Effector memory CD8-positive, alpha-beta T cell (primary cell): ENCODE results near the gene KRTAP24-1.

ENCODE experiments used
- ATAC-seq: fragments of 150-1000 bp; cut with Tn5 transposase; replicated peaks from 2 replicates; pipeline ENCODE4 v1.10.0; 2021; ENCODE audit warnings: mild to moderate bottlenecking, moderate library complexity
- DNase-seq, 3 experiments: peaks; one replicate each; pipeline ENCODE4 v3.0.0; 2021
- H3K27ac Mint-ChIP-seq, 2 donors: one replicate each; pipeline ENCODE4 v1.8.0; 2022; ENCODE audit warnings: mild to moderate bottlenecking in 2 of 2, mixed read lengths in 2 of 2, moderate library complexity in 2 of 2
- H3K27me3 Mint-ChIP-seq, 2 donors: one replicate each; pipeline ENCODE4 v1.8.0; 2022; ENCODE audit warnings: mixed read lengths in 2 of 2
- H3K36me3 Mint-ChIP-seq: one replicate; pipeline ENCODE4 v1.8.0; 2022; ENCODE audit warnings: mild to moderate bottlenecking, moderate library complexity, mixed read lengths; ENCODE audit not compliant: insufficient read depth
- H3K4me1 Mint-ChIP-seq, 2 donors: one replicate each; pipeline ENCODE4 v1.8.0; 2022; ENCODE audit warnings: low read depth in 2 of 2, mixed read lengths in 2 of 2
- H3K4me3 Mint-ChIP-seq, 2 donors: one replicate each; pipeline ENCODE4 v1.8.0; 2022; ENCODE audit warnings: mild to moderate bottlenecking in 2 of 2, mixed read lengths in 2 of 2, moderate library complexity in 2 of 2
- H3K9me3 Mint-ChIP-seq, 2 donors: one replicate each; pipeline ENCODE4 v1.8.0; 2022; ENCODE audit warnings: mixed read lengths in 2 of 2
- total RNA-seq, 9 experiments: gene quantifications; one replicate each; lab custom pipeline; 2026; lab: John Stamatoyannopoulos, UW

Gene KRTAP24-1, protein sequence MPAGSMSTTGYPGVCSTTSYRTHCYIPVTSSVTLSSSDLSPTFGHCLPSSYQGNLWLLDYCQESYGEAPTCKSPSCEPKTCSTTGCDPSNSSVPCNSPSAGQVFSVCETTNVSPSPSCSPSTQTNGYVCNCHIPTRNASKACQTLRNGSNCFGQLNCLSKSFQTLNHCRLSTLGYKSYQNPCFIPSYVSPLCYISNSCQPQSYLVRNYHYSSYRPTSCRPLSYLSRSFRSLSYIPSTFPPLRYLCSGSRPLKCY
- 0 reads per million in 9 experiments for total RNA-seq

DNA sequence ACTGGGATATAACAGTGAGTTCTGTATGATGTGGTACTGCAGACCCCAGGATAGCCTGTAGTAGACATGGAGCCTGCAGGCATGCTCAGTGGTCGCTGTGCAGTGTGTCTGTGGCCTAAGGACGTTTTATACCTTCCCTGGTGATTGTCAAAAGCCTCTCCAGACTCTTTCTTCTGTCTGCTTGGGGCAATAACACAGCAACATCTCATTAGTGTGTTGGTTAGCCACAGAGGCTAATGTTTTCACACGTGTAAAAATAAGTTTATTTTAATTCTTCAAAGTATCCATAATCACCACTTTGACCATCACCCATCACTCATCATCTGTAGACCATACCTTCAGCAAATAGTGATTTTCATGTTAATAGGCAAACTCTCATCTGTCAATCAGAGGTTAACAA is at the start of gene KRTAP24-1:
Gene KRTAP24-1 (minus strand): TSS at position 101 of the 400 bp plus-strand sequence. CDS start 18 bp downstream, at position 83.
- no peaks in the 10 kb centered on the region for H3K36me3 Mint-ChIP-seq
- H3K4me3 Mint-ChIP-seq, result no peak within 1 kb of the TSS
- ATAC-seq (no peak), DNase-seq (no peak)
- no peaks in the 10 kb centered on the region for H3K27me3 Mint-ChIP-seq
- no peaks in the 10 kb centered on the region for H3K4me1 Mint-ChIP-seq
- H3K27ac Mint-ChIP-seq, result no peak within 1 kb of the TSS
- H3K9me3 Mint-ChIP-seq, result peaks cover 0 to 3% of the 10 kb centered on the region in 2 donors

DNA sequence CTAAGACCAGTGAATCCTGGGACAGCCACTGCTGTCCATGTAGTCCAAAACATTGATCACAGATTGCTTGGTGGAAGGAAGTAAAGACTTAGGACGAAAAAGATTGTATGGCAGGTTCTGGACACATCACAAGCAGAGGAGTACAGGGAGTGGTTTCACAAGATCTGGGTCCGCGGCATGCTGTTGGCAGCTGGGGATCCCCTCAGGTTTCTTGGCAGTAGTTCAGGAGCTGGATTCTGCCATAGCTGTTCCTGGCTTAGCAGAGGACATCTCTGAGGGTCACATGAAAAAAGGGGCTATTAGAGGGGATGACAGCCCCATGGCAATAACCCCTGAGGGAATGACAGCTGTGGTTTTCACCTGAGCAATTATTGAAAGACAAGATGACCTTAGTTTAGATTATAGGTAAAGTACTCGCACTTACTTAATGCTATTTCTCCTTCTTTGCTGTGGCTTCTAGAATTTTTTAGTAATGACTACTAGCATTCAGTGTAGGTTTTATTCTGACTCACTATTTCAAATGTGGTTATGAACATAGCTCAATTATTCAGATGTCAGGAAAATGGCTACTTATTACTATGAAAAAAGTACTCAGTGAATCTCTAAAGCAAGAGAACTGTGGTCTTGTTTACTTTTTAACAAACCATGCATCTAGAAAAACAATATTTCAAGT is 46.6 kb upstream of the KRTAP24-1 start:
- no peaks in the 10 kb centered on the region for H3K27me3 Mint-ChIP-seq
- H3K4me1 Mint-ChIP-seq, result no peaks in the 10 kb centered on the region
- ATAC-seq (no peak), DNase-seq (no peak)
- no peak overlapping the region for H3K27ac Mint-ChIP-seq
- H3K4me3 Mint-ChIP-seq, result no peak overlapping the region
- no peaks in the 10 kb centered on the region for H3K36me3 Mint-ChIP-seq
- H3K9me3 Mint-ChIP-seq, result no peaks in the 10 kb centered on the region

DNA sequence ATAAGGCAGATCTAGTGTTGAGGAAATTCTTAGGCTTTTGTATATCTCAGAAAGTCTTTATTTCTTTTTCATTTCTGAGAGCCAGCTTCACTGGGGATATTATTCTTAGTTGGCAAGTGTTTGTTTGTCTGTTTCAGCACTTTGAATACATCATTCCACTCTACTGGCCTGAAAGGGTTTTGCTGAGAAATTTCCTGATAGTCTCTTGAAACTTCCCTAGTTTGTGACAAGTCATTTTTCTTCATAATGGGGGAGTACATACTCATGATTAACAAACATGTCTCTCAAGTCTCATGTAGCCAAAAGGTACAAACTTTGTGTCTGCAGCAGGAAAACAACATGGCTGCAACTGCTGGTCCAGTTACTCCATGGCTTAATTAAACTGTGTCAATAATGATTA is 43.6 kb upstream of the KRTAP24-1 start:
- Mint-ChIP-seq H3K27ac (no peak overlapping the region), H3K9me3 (no peaks in the 10 kb centered on the region), H3K4me3 (no peak overlapping the region)

DNA sequence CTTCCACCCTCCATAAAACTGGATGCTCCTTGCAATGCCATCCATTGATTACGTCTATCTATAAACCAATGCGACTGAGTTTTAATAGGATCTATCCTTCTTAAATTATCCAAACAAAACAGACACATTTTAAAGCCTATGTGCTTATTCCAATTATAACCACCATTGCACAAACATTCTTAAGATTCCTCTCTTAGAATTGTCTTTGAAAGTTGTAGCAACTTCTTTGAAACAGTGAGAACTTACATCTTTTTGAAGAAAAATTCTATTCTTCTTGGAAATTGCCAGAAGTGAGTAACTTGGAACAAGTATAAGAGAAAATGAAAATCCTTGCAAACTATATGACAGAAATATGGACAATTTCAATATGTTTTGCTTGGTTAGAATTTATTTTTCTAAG is 37.5 kb upstream of the KRTAP24-1 start, which contains the start of gene KRTAP26-1:
Gene KRTAP26-1 (minus strand): TSS at position 101 of the 400 bp plus-strand sequence. CDS start 280 bp downstream, outside the sequence.
- H3K4me1 Mint-ChIP-seq, result no peaks in the 10 kb centered on the region
- DNase-seq, result no peak
- H3K36me3 Mint-ChIP-seq, result no peaks in the 10 kb centered on the region
- no peak for ATAC-seq
- no peak within 1 kb of the TSS for H3K4me3 Mint-ChIP-seq
- H3K27ac Mint-ChIP-seq, result no peak within 1 kb of the TSS
- H3K9me3 Mint-ChIP-seq, result peaks cover 2 to 8% of the 10 kb centered on the region in 2 donors
- H3K27me3 Mint-ChIP-seq, result no peaks in the 10 kb centered on the region

More for the DNA sequence above, 43.6 kb upstream of the KRTAP24-1 start:
- ATAC-seq (no peak), DNase-seq (no peak)
- Mint-ChIP-seq H3K36me3 (no peaks in the 10 kb centered on the region), H3K27me3 (no peaks in the 10 kb centered on the region), H3K4me1 (no peaks in the 10 kb centered on the region)

DNA sequence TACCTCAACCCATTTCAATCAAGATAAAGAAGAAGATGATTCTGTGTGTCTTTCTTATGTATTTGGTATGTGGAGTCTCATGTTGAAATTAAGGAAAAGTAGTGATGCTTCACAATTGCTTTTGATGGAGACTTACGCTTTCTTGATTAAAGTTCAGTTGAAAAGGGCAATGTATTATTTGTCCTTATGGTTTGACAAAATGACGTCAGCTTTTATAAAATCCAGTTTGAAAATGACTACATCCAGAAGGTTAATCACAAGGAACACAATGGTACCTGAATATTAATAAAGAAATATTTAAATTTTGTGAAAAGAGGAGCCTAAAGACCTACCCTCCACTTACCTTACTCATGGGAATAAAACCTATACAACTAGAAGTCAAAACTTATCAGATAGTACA is 33.0 kb upstream of the KRTAP24-1 start:
- no peaks in the 10 kb centered on the region for H3K36me3 Mint-ChIP-seq
- DNase-seq (no peak), ATAC-seq (no peak)
- H3K27me3 Mint-ChIP-seq, result no peaks in the 10 kb centered on the region
- peaks cover 2 to 8% of the 10 kb centered on the region in 2 donors for H3K9me3 Mint-ChIP-seq
- no peak overlapping the region for H3K27ac Mint-ChIP-seq
- no peak overlapping the region for H3K4me3 Mint-ChIP-seq
- H3K4me1 Mint-ChIP-seq, result no peaks in the 10 kb centered on the region

DNA sequence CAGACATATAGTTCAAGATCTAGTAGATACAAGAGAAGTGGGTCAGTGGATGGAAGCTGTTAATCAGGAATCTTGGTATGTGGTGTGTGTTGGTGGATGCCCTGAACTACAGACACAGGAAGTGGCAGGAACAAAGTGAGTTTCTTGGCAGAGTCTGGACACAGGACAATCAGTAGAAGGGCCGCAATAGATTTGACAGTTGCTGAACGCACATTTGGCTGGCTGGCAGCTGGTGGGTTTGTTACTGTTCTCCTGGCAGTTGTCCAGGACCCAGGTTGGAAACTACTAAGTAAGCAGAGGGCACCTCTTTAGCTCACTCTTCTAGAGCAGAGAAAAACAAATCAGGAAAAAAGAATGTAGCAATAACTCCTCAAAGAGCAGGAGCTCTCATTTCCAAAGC is 24.1 kb upstream of the KRTAP24-1 start:
- Mint-ChIP-seq H3K4me1 (no peaks in the 10 kb centered on the region), H3K4me3 (no peak overlapping the region), H3K27ac (no peak overlapping the region), H3K36me3 (no peaks in the 10 kb centered on the region), H3K27me3 (no peaks in the 10 kb centered on the region), H3K9me3 (peaks cover 0 to 3% of the 10 kb centered on the region in 2 donors)
- DNase-seq (no peak), ATAC-seq (no peak)

DNA sequence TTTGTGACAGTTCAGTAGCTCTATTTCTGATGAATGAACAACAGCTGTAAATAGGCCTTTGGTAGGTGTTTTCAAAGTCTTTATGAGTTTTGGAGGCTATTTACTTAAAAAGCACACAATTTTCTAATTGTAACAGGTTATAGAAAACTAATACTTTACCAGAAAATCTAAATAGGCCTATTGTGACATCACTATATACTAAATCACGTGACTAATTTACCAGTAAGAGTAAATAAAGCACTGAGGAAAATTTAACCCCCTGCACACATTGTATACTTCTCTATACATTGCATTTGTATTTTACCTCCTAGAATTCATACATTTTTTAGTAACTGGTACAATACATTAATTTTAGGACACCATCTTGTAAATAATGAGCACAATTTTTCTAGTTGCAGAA is 22.4 kb upstream of the KRTAP24-1 start:
- no peaks in the 10 kb centered on the region for H3K27me3 Mint-ChIP-seq
- H3K36me3 Mint-ChIP-seq, result no peaks in the 10 kb centered on the region
- H3K4me3 Mint-ChIP-seq, result no peak overlapping the region
- DNase-seq (no peak), ATAC-seq (no peak)
- H3K27ac Mint-ChIP-seq, result no peak overlapping the region
- H3K4me1 Mint-ChIP-seq, result no peaks in the 10 kb centered on the region
- peaks cover 0 to 6% of the 10 kb centered on the region in 2 donors for H3K9me3 Mint-ChIP-seq

DNA sequence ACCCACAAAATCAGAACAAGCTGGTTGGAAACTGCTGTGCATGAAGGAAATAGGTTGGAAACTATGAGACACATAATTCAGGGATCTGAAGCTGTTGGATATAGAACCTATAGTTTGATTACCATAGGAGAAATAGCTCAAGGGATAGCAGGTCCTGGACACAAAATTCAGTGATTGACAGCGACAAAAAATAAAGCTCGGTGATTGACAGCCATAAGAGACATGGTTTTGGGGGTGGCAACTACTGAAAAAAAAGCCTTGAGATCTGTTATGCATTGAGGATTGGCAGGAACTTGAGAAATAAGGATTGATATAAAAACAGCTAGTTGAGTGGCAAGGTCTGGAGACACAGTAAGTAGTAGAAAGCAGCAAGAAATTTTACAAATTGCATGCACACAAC is 6.5 kb upstream of the KRTAP24-1 start, which contains the start of gene KRTAP25-1:
Gene KRTAP25-1 (minus strand): TSS at position 300 of the 400 bp plus-strand sequence. CDS start 24 bp downstream, at position 276.
- H3K4me1 Mint-ChIP-seq, result no peaks in the 10 kb centered on the region
- DNase-seq, result no peak
- H3K4me3 Mint-ChIP-seq, result no peak within 1 kb of the TSS
- H3K27me3 Mint-ChIP-seq, result no peaks in the 10 kb centered on the region
- no peak within 1 kb of the TSS for H3K27ac Mint-ChIP-seq
- no peaks in the 10 kb centered on the region for H3K36me3 Mint-ChIP-seq
- no peak for ATAC-seq
- H3K9me3 Mint-ChIP-seq, result peaks cover 0 to 2% of the 10 kb centered on the region in 2 donors

DNA sequence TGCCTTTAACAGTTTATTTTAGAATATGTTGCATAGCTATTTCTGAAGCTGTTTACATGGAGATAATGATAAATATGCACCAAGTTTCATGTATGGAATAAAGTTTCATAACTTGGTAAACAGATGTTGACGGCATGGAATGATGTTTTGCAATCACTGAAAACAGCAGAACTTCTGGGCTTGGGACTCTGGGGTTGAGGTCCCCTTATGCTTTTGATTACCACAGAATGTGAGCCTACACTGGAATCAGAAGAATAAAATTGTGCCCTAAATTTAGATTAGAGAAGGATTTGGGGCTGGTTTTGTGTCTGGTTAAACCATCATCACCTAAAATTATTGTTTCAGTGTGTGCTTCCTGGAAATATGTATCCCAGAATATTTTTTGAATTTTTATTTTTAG is 11.1 kb downstream of the KRTAP24-1 start:
- H3K27me3 Mint-ChIP-seq, result no peaks in the 10 kb centered on the region
- H3K4me1 Mint-ChIP-seq, result no peaks in the 10 kb centered on the region
- no peak overlapping the region for H3K4me3 Mint-ChIP-seq
- ATAC-seq, result no peak
- H3K9me3 Mint-ChIP-seq, result peaks cover 6 to 8% of the 10 kb centered on the region in 2 donors
- H3K36me3 Mint-ChIP-seq, result no peaks in the 10 kb centered on the region
- DNase-seq, result no peak
- H3K27ac Mint-ChIP-seq, result no peak overlapping the region

DNA sequence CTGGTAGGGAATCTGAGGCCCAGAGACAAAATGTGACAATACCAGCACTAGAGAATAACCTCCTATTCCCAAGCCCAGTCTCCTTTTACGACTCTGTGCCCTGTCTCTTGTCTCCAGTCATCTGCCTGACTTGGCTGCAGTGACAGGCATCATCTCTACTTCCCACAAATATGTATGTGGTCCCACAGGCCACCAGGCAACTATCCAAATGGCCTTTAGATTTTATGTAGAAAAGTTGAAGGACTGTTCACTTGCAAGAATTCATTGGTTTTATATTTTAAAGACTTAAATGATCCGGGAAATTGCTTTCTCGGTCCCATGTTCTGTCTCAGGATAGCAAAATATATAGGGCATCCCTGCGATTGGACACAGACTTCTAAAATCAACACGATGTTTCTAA is 11.6 kb downstream of the KRTAP24-1 start:
- Mint-ChIP-seq H3K4me1 (no peaks in the 10 kb centered on the region), H3K27me3 (no peaks in the 10 kb centered on the region), H3K27ac (no peak overlapping the region), H3K36me3 (no peaks in the 10 kb centered on the region), H3K9me3 (peaks cover 6 to 8% of the 10 kb centered on the region in 2 donors), H3K4me3 (no peak overlapping the region)
- ATAC-seq, result no peak
- no peak for DNase-seq

DNA sequence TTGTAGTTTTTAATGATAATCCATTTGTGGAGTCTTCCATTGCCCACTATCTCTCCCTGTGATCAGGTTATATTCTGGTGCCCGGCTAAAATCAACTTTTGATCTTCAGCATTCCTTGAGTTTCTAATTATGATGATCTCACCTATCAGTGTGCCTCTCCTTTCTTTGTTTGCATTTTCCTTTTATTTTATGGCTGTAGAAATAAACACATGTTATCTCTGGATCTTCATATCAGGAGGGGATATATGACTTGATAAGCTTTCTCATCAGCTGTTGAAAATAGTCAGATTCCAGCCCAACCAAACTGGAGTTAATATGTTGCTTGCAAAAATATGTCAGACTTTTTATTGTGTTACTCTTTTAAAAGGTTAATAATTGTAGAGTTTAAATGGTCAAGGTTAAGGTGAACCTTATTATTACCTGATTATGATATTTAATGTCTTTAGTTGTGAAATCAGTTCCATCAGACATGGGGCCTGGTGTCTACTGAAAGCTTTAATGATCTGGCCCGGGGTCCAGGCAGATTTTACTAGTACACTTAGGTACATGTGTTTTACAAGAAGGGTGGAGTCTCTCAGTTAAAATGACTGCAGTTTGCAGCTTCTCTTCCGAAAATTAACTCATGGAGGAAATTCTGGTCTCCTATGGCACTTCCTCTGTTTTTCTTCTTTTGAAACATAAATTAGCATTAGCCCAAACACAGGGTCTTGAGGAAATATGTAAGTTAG is 12.8 kb downstream of the KRTAP24-1 start:
- no peak for ATAC-seq
- H3K36me3 Mint-ChIP-seq, result no peaks in the 10 kb centered on the region
- no peaks in the 10 kb centered on the region for H3K27me3 Mint-ChIP-seq
- no peaks in the 10 kb centered on the region for H3K4me1 Mint-ChIP-seq
- no peak overlapping the region for H3K27ac Mint-ChIP-seq
- H3K4me3 Mint-ChIP-seq, result no peak overlapping the region
- peaks cover 6 to 8% of the 10 kb centered on the region in 2 donors for H3K9me3 Mint-ChIP-seq
- DNase-seq, result no peak

DNA sequence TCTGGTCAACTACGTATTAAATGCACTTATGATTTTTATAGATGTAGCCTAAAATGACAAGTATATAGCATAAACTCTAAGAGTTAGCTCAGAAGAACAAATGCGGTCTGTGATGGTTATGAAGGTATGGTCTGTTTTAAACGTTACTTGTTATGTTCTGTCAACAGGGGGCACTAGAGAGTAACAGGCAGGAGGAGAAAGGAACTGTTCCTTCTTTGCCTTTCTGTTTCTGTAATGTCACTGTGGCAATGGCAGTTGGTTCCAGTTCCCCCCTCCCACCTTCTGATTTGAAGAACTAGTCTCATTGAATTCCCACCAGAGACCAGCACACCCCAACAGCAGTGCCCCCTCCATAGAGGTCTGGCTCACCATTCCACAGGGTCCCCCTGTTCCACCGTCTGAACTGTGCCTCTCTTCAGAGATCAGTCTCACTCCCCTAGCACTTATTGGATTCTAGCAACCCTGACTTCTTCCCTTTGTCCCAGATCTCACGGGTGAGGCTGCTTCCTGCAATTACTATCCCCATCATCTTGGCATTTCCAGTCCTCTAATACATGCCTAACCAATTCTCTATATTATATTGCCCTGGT is 14.0 kb downstream of the KRTAP24-1 start:
- Mint-ChIP-seq H3K4me3 (no peak overlapping the region), H3K36me3 (no peaks in the 10 kb centered on the region), H3K4me1 (no peaks in the 10 kb centered on the region), H3K9me3 (peaks cover 6 to 14% of the 10 kb centered on the region in 2 donors), H3K27ac (no peak overlapping the region), H3K27me3 (no peaks in the 10 kb centered on the region)
- DNase-seq, result no peak
- ATAC-seq, result no peak

DNA sequence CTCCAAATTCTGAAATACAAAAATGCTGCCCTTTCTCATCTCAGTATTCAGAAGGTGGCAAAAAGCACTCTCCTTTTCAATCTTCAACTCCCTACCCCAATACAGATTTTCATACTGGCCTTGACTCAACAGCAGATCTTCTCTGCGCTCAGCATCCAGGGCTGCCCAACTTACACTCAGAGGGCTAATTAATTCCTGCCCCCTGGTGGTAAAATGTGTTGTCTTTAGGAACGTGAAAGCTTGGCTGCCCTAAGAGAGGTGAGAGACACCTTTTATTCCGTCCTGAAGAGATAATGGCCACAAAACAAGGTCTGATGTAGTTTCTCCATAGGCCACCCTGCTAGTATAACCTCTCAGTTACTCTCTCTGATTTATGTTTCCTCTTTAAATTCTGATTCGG is 25.0 kb downstream of the KRTAP24-1 start:
- Mint-ChIP-seq H3K36me3 (no peaks in the 10 kb centered on the region), H3K27me3 (no peaks in the 10 kb centered on the region), H3K4me3 (no peak overlapping the region), H3K9me3 (peaks cover 7 to 12% of the 10 kb centered on the region in 2 donors), H3K4me1 (no peaks in the 10 kb centered on the region), H3K27ac (no peak overlapping the region)
- no peak for DNase-seq
- no peak for ATAC-seq
